ENCODE measurements around the gene FGF7. TPM values are rescaled to one million over a fixed set of nuclear protein-coding genes. Genes with fewer than 3 reads are reported as not detected.
"Not testable (repeated sequence)": the region's sequence is repeated elsewhere in the genome, so short reads cannot be mapped to it uniquely, and the experiment has no call there.

The FGF7 gene
- total RNA-seq, 1 donor from 2014 or later: 34.6 TPM

GRCh38 chr15:49478982-49479381 lies 55.9 kb downstream of the FGF7 start:
- DNase-seq; intact Hi-C loops (cut with micrococcal nuclease); ATAC-seq: not testable (repeated sequence)

GRCh38 chr15:49485401-49485800 lies 62.4 kb downstream of the FGF7 start:
- DNase-seq; ATAC-seq; intact Hi-C loops (cut with micrococcal nuclease): not testable (repeated sequence)

- intact Hi-C loops (cut with micrococcal nuclease): no loop called here
These were observed 67.9 kb downstream of the FGF7 start for GRCh38 chr15:49490966-49491365.

GRCh38 chr15:49492151-49492550 lies 69.1 kb downstream of the FGF7 start:
- intact Hi-C loops (cut with micrococcal nuclease): no loop called here
- ATAC-seq (no peak), DNase-seq (no peak)

More at GRCh38 chr15:49490966-49491365, 67.9 kb downstream of the FGF7 start:
- DNase-seq (no peak), ATAC-seq (no peak)

- intact Hi-C loops (cut with micrococcal nuclease): no loop called here
- ATAC-seq: no peak
- no peak for DNase-seq
These were observed 69.8 kb downstream of the FGF7 start for GRCh38 chr15:49492830-49493229.

GRCh38 chr15:49494842-49495241 lies 71.8 kb downstream of the FGF7 start:
- intact Hi-C loops (cut with micrococcal nuclease): no loop called here
- DNase-seq (no peak), ATAC-seq (no peak)

- ATAC-seq (no peak), DNase-seq (no peak)
- intact Hi-C loops (cut with micrococcal nuclease): no loop called here
These were observed 73.1 kb downstream of the FGF7 start for GRCh38 chr15:49495993-49496753.

GRCh38 chr15:49501586-49501985 lies 78.5 kb downstream of the FGF7 start:
- intact Hi-C loops (cut with micrococcal nuclease): no loop called here
- DNase-seq (no peak), ATAC-seq (no peak)

GRCh38 chr15:49506341-49506740 lies 83.3 kb downstream of the FGF7 start:
- DNase-seq: no peak
- intact Hi-C loops (cut with micrococcal nuclease): no loop called here
- ATAC-seq: no peak

GRCh38 chr15:49507261-49507660 lies 84.2 kb downstream of the FGF7 start:
- intact Hi-C loops (cut with micrococcal nuclease): no loop called here
- ATAC-seq (no peak), DNase-seq (no peak)

GRCh38 chr15:49512739-49513138 lies 89.7 kb downstream of the FGF7 start:
- ATAC-seq; intact Hi-C loops (cut with micrococcal nuclease); DNase-seq: not testable (repeated sequence)

- no peak for ATAC-seq
- no peak for DNase-seq
- intact Hi-C loops (cut with micrococcal nuclease): no loop called here
These were observed 98.8 kb downstream of the FGF7 start for GRCh38 chr15:49521802-49522201.

GRCh38 chr15:49528289-49528688 lies 105.2 kb downstream of the FGF7 start:
- intact Hi-C loops (cut with micrococcal nuclease): no loop called here
- DNase-seq (no peak), ATAC-seq (no peak)

- intact Hi-C loops (cut with micrococcal nuclease): no loop called here
- DNase-seq (no peak), ATAC-seq (no peak)
These were observed 107.0 kb downstream of the FGF7 start for GRCh38 chr15:49530092-49530491.

Other genes with a start within 250 kb of the FGF7 start
- gene FAM227B, start 197.6 kb downstream of the FGF7 start, total RNA-seq: 15.6 TPM
- gene DTWD1, start 197.8 kb downstream of the FGF7 start, total RNA-seq: 21.8 TPM

All from left ventricle myocardium superior (tissue), 1 donor.